Left renal pelvis (tissue), 4 donors: ENCODE measurements around the gene NPIPA1. TPM values are rescaled to one million over a fixed set of nuclear protein-coding genes. Genes with fewer than 3 reads are reported as not detected.
"Not testable (repeated sequence)": the region's sequence is repeated elsewhere in the genome, so short reads cannot be mapped to it uniquely, and the experiment has no call there.

Experiments
- DNase-seq, 4 donors: peaks; one replicate each; pipeline ENCODE4 v3.0.0-alpha.2; 2013; ENCODE audit warnings: low read depth in 4 of 4, low spot score in 3 of 4
- polyA plus RNA-seq, 4 donors: library from polyadenylated mRNA; unstranded; fragments of 120-200 nt; gene quantifications; one replicate each; pipeline ENCODE4 v1.2.1, GENCODE V29; 2013; ENCODE audit not compliant: insufficient read length in 4 of 4

Gene NPIPA1
- polyA plus RNA-seq, 4 donors = 115 to 165 (median 137) TPM

GRCh38 chr16:14975418-14976194, 38.4 kb downstream of the NPIPA1 start:
- DNase-seq = not testable (repeated sequence)

GRCh38 chr16:14976971-14977736, 39.9 kb downstream of the NPIPA1 start:
- DNase-seq = not testable (repeated sequence)

- DNase-seq = not testable (repeated sequence)
These were observed 41.0 kb downstream of the NPIPA1 start for GRCh38 chr16:14978281-14978680.

- not testable (repeated sequence) for DNase-seq
These were observed 41.7 kb downstream of the NPIPA1 start for GRCh38 chr16:14978908-14979307.

GRCh38 chr16:14981234-14981633, 44.0 kb downstream of the NPIPA1 start:
- not testable (repeated sequence) for DNase-seq

GRCh38 chr16:14982521-14982920, 45.3 kb downstream of the NPIPA1 start:
- DNase-seq = not testable (repeated sequence)

GRCh38 chr16:14988092-14988491, 50.8 kb downstream of the NPIPA1 start:
- DNase-seq = not testable (repeated sequence)

- not testable (repeated sequence) for DNase-seq
These were observed 51.5 kb downstream of the NPIPA1 start for GRCh38 chr16:14988661-14989191.

GRCh38 chr16:14989291-14990281, 52.3 kb downstream of the NPIPA1 start:
- DNase-seq = not testable (repeated sequence)

- DNase-seq = not testable (repeated sequence)
These were observed 56.3 kb downstream of the NPIPA1 start for GRCh38 chr16:14993277-14994151.

- DNase-seq = not testable (repeated sequence)
These were observed 59.5 kb downstream of the NPIPA1 start for GRCh38 chr16:14996702-14997101.

GRCh38 chr16:14998300-14998699, 61.1 kb downstream of the NPIPA1 start:
- DNase-seq = not testable (repeated sequence)

- DNase-seq = not testable (repeated sequence)
These were observed 62.6 kb downstream of the NPIPA1 start for GRCh38 chr16:14999845-15000244.

Other genes starting within 250 kb of the NPIPA1 start
- gene PLA2G10, start 243.1 kb upstream of the NPIPA1 start, polyA plus RNA-seq = 1 to 10 TPM in 1 of 4 donors, under 1 TPM in 2, not detected in 1; 0.14 to 1.0 (median 0.24) TPM
- gene NPIPA3, start 234.0 kb upstream of the NPIPA1 start, polyA plus RNA-seq = 10 to 100 TPM in 2 of 4 donors, 1 to 10 TPM in 2; 4.7 to 14.3 (median 9.5) TPM
- gene NPIPA2, start 194.9 kb upstream of the NPIPA1 start, polyA plus RNA-seq = 10 to 100 TPM in 1 of 4 donors, 1 to 10 TPM in 1, not detected in 2; 4.1 to 11.6 TPM
- gene NOMO1, start 103.7 kb upstream of the NPIPA1 start, polyA plus RNA-seq = 10 to 100 TPM; 66.0 to 87.5 (median 75.2) TPM
- gene PDXDC1, start 37.6 kb downstream of the NPIPA1 start, polyA plus RNA-seq = 100 to 1,000 TPM in 2 of 4 donors, 10 to 100 TPM in 2; 52.8 to 122 (median 97.4) TPM
- 10 to 100 TPM; 42.3 to 54.4 (median 49.4) TPM for gene NTAN1, start 118.6 kb downstream of the NPIPA1 start, polyA plus RNA-seq
- gene RRN3, start 156.8 kb downstream of the NPIPA1 start, polyA plus RNA-seq = 10 to 100 TPM; 29.6 to 46.4 (median 43.3) TPM